HCT116 (cell line): ENCODE measurements around the gene HGFAC.

Experiments
- CBX3 ChIP-seq: IDR thresholded peaks from 2 replicates; pipeline ENCODE4 v1.6.1; 2012; ENCODE audit warnings: low read depth
- CEBPB ChIP-seq: IDR thresholded peaks from 2 replicates; pipeline ENCODE4 v1.6.1; 2012; ENCODE audit warnings: low read depth
- EZH2 ChIP-seq: fragments of 200-600 bp; sonication (generic); IDR thresholded peaks from 2 replicates; pipeline ENCODE4 v1.6.1; 2017; ENCODE audit warnings: antibody characterized with exemption, mixed run types
- POLR2A ChIP-seq: IDR thresholded peaks from 2 replicates; pipeline ENCODE4 v1.7.0; 2011; ENCODE audit warnings: borderline replicate concordance; ENCODE audit not compliant: insufficient read depth, insufficient read length; ENCODE audit errors: extremely low read depth
- POLR2AphosphoS5 ChIP-seq: IDR thresholded peaks from 2 replicates; pipeline ENCODE4 v1.6.1; 2011; ENCODE audit warnings: mild to moderate bottlenecking, low read depth, low read length, moderate library complexity
- SP1 ChIP-seq: IDR thresholded peaks from 2 replicates; pipeline ENCODE4 v1.6.1; 2012; ENCODE audit warnings: low read depth
- SRF ChIP-seq: IDR thresholded peaks from 2 replicates; pipeline ENCODE4 v1.6.1; 2012; ENCODE audit warnings: low read depth
- TCF7L2 ChIP-seq: IDR thresholded peaks from 2 replicates; pipeline ENCODE4 v1.7.0; 2011; ENCODE audit warnings: borderline replicate concordance, inconsistent platforms; ENCODE audit not compliant: insufficient read depth, insufficient read length; ENCODE audit errors: extremely low read depth
- ZFX ChIP-seq: fragments of 450-650 bp; IDR thresholded peaks from 2 replicates; pipeline ENCODE4 v1.6.1; 2017
- TF ChIP-seq, protein P1 (sequence below), 3 experiments: fragments of 200-600 bp in 1 of 3; sonication (generic) in 1 of 3; IDR thresholded peaks in 2 of 3; conservative IDR thresholded peaks in 1 of 3; 2 replicates each; pipeline ENCODE4 v1.5.1; 2012 to 2017; ENCODE audit warnings: low read depth in 2 of 3, low read length in 2 of 3, antibody characterized with exemption in 1 of 3, borderline replicate concordance in 1 of 3, control low read depth in 1 of 3, mild to moderate bottlenecking in 1 of 3, mixed read lengths in 1 of 3, mixed run types in 1 of 3, moderate library complexity in 1 of 3; ENCODE audit not compliant: insufficient read depth in 1 of 3
- TF ChIP-seq, protein P2 (sequence below): IDR thresholded peaks from 2 replicates; pipeline ENCODE4 v1.6.1; 2012
- TF ChIP-seq, protein P3 (sequence below): IDR thresholded peaks from 2 replicates; pipeline ENCODE4 v1.6.1; 2012

DNA sequence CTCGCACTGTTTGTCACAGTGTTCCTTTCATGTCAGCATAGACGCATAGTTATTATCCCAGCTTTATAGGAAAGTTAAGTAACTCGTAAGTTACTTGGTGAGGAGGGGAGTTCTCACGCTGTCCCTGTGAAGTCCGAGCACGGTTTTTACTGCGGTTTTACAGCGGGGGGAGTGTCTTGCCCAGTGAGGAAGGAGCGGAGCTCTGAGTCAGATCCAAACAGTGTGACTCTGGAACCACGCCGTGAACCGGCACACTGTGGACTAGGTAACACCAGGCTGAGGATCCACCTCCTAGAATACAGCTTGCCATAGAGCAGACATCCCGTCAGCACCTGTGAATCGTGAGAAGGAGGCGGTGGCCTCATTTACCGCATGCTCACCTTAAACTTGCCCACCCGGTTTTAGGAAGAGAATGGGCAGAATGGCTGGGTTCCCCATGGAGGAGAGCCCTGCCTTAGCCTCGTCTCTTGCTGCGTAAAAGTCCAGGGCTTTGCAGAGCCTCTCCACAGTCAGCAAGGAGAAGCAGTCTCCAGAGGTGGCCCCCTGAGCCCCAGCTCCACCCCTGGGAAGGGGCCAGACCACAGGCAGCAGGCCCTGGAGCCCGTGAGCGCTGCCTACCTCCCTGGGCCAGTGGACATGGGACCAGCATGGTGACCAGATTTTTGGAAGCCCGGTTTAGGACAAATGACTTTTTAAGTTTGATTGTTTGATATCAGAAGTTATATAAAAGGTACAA is 40.2 kb upstream of the HGFAC start:
- TF ChIP-seq, protein P1, sequence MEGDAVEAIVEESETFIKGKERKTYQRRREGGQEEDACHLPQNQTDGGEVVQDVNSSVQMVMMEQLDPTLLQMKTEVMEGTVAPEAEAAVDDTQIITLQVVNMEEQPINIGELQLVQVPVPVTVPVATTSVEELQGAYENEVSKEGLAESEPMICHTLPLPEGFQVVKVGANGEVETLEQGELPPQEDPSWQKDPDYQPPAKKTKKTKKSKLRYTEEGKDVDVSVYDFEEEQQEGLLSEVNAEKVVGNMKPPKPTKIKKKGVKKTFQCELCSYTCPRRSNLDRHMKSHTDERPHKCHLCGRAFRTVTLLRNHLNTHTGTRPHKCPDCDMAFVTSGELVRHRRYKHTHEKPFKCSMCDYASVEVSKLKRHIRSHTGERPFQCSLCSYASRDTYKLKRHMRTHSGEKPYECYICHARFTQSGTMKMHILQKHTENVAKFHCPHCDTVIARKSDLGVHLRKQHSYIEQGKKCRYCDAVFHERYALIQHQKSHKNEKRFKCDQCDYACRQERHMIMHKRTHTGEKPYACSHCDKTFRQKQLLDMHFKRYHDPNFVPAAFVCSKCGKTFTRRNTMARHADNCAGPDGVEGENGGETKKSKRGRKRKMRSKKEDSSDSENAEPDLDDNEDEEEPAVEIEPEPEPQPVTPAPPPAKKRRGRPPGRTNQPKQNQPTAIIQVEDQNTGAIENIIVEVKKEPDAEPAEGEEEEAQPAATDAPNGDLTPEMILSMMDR (IDR thresholded peaks at IDR 0.05 in 2 of 3, conservative IDR thresholded peaks at IDR 0.05 in 1 of 3; ENCODE audit: borderline replicate concordance in 1 of 3, insufficient read depth in 1 of 3, low read depth in 2 of 3, low read length in 2 of 3) = no peak
- TF ChIP-seq, protein P2, sequence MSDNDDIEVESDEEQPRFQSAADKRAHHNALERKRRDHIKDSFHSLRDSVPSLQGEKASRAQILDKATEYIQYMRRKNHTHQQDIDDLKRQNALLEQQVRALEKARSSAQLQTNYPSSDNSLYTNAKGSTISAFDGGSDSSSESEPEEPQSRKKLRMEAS = no peak
- TF ChIP-seq TCF7L2 = no peak
- TF ChIP-seq EZH2 = no peak
- TF ChIP-seq CEBPB = no peak
- TF ChIP-seq, protein P3, sequence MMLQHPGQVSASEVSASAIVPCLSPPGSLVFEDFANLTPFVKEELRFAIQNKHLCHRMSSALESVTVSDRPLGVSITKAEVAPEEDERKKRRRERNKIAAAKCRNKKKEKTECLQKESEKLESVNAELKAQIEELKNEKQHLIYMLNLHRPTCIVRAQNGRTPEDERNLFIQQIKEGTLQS = no peak
- no peak for TF ChIP-seq POLR2AphosphoS5
- TF ChIP-seq POLR2A = no peak
- TF ChIP-seq ZFX = no peak
- TF ChIP-seq SRF = no peak
- TF ChIP-seq SP1 = no peak
- no peak for TF ChIP-seq CBX3
